ENCODE results near the gene AKT2. TPM values are rescaled to one million over a fixed set of nuclear protein-coding genes. Genes with fewer than 3 reads are reported as not detected.

AKT2 gene
- total RNA-seq, 1 experiment from 2014 or later, result 146 TPM

- H3K4me3 ChIP-seq (ENCODE audit: low read depth, low read length, poor library complexity, severe bottlenecking), result no peak overlapping the region
- DNase-seq (ENCODE audit: low spot score), result peak; percentile 36
- intact Hi-C loops (cut with micrococcal nuclease; ENCODE audit: unreplicated experiment), result no loop called here
- no peaks in the 10 kb centered on the region for H3K27me3 ChIP-seq (replicated peaks; ENCODE audit: insufficient read depth, low read depth, low read length, poor library complexity)
- ChIA-PET POLR2A (ENCODE audit: low non-redundant PET) (no interaction called here), CTCF (no interaction called here)
- TF ChIP-seq CTCF (conservative IDR thresholded peaks at IDR 0.05; ENCODE audit: low read depth, low read length) (no peak), EZH2 (IDR thresholded peaks at IDR 0.05; ENCODE audit: borderline replicate concordance, low read depth, low read length, poor library complexity, severe bottlenecking) (no peak)
- H3K36me3 ChIP-seq (ENCODE audit: insufficient read depth, low read length, poor library complexity, severe bottlenecking), result peaks cover 15% of the 10 kb centered on the region
- H3K9me3 ChIP-seq (ENCODE audit: low read depth, low read length, poor library complexity, severe bottlenecking), result no peaks in the 10 kb centered on the region
- BruUV-seq (replicated peaks), result no TSS peak
- H3K27ac ChIP-seq (ENCODE audit: low read depth, low read length, poor library complexity, severe bottlenecking), result no peak overlapping the region
- peaks cover 8% of the 10 kb centered on the region for H3K4me1 ChIP-seq (ENCODE audit: insufficient read depth, low read length, poor library complexity, severe bottlenecking)
Observed at GRCh38 chr19:40244579-40245317, 40.4 kb downstream of the AKT2 start.

GRCh38 chr19:40243181-40243580, 42.0 kb downstream of the AKT2 start:
- intact Hi-C loops (cut with micrococcal nuclease; ENCODE audit: unreplicated experiment), result no loop called here
- Histone ChIP-seq H3K9me3 (ENCODE audit: low read depth, low read length, poor library complexity, severe bottlenecking) (no peaks in the 10 kb centered on the region), H3K36me3 (ENCODE audit: insufficient read depth, low read length, poor library complexity, severe bottlenecking) (peaks cover 17% of the 10 kb centered on the region), H3K4me1 (ENCODE audit: insufficient read depth, low read length, poor library complexity, severe bottlenecking) (peaks cover 8% of the 10 kb centered on the region), H3K27ac (ENCODE audit: low read depth, low read length, poor library complexity, severe bottlenecking) (no peak overlapping the region), H3K27me3 (replicated peaks; ENCODE audit: insufficient read depth, low read depth, low read length, poor library complexity) (no peaks in the 10 kb centered on the region), H3K4me3 (ENCODE audit: low read depth, low read length, poor library complexity, severe bottlenecking) (no peak overlapping the region)
- CTCF ChIA-PET, result no interaction called here
- BruUV-seq (replicated peaks), result no TSS peak
- POLR2A ChIA-PET (ENCODE audit: low non-redundant PET), result no interaction called here
- TF ChIP-seq CTCF (conservative IDR thresholded peaks at IDR 0.05; ENCODE audit: low read depth, low read length), result no peak
- no peak for TF ChIP-seq EZH2 (IDR thresholded peaks at IDR 0.05; ENCODE audit: borderline replicate concordance, low read depth, low read length, poor library complexity, severe bottlenecking)
- DNase-seq (ENCODE audit: low spot score), result no peak

- no TSS peak for BruUV-seq (replicated peaks)
Observed at GRCh38 chr19:40242480-40242879, 42.7 kb downstream of the AKT2 start.

More at GRCh38 chr19:40242480-40242879, 42.7 kb downstream of the AKT2 start:
- Histone ChIP-seq H3K27ac (ENCODE audit: low read depth, low read length, poor library complexity, severe bottlenecking) (no peak overlapping the region), H3K4me1 (ENCODE audit: insufficient read depth, low read length, poor library complexity, severe bottlenecking) (peaks cover 8% of the 10 kb centered on the region), H3K4me3 (ENCODE audit: low read depth, low read length, poor library complexity, severe bottlenecking) (no peak overlapping the region), H3K9me3 (ENCODE audit: low read depth, low read length, poor library complexity, severe bottlenecking) (no peaks in the 10 kb centered on the region), H3K27me3 (replicated peaks; ENCODE audit: insufficient read depth, low read depth, low read length, poor library complexity) (no peaks in the 10 kb centered on the region), H3K36me3 (ENCODE audit: insufficient read depth, low read length, poor library complexity, severe bottlenecking) (peaks cover 22% of the 10 kb centered on the region)
- POLR2A ChIA-PET (ENCODE audit: low non-redundant PET), result no interaction called here
- TF ChIP-seq CTCF (conservative IDR thresholded peaks at IDR 0.05; ENCODE audit: low read depth, low read length) (no peak), EZH2 (IDR thresholded peaks at IDR 0.05; ENCODE audit: borderline replicate concordance, low read depth, low read length, poor library complexity, severe bottlenecking) (no peak)
- intact Hi-C loops (cut with micrococcal nuclease; ENCODE audit: unreplicated experiment), result no loop called here
- CTCF ChIA-PET, result no interaction called here
- DNase-seq (ENCODE audit: low spot score), result no peak
